NCI-H1694 treated with DMSO at 0.1 percent for 48 hours (cell line): ENCODE data around the gene EDNRA.

Experiments
- DNase-seq: peaks from one replicate; lab custom pipeline; 2025; lab: John Stamatoyannopoulos, UW

Gene EDNRA

GRCh38 chr4:147542229-147542990 is 61.5 kb downstream of the EDNRA start:
- DNase-seq = no peak

DNA sequence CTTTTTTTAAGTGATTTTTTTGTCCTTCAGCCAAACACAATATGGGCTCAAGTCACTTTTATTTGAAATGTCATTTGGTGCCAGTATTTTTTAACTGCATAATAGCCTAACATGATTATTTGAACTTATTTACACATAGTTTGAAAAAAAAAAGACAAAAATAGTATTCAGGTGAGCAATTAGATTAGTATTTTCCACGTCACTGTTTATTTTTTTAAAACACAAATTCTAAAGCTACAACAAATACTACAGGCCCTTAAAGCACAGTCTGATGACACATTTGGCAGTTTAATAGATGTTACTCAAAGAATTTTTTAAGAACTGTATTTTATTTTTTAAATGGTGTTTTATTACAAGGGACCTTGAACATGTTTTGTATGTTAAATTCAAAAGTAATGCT is 62.1 kb downstream of the EDNRA start:
- DNase-seq = no peak

DNA sequence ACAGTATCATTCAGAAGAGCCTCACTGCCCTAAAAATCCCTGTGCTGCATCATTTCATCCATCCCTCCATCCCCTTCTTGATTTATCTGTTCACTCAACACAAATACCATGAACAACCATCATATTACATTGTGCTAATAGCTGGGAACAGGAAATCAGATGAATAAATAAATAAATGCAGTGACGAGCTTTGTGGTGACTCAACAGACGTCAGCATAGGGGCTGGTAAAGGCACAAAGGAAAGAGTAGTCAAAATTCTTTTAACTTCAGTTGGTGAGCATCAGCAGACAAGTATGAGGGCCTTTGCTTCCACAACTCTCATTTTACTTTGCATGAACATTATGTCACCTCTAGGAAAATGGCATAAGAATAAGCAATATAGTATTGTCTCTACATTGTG is 65.5 kb downstream of the EDNRA start:
- no peak for DNase-seq

- DNase-seq = no peak
These were observed 66.6 kb downstream of the EDNRA start for GRCh38 chr4:147547314-147548056.

GRCh38 chr4:147548256-147548655 is 67.4 kb downstream of the EDNRA start:
- DNase-seq = no peak

GRCh38 chr4:147550626-147551246 is 69.8 kb downstream of the EDNRA start:
- DNase-seq = no peak

- DNase-seq = no peak
These were observed 79.7 kb downstream of the EDNRA start for GRCh38 chr4:147560625-147561024.

DNA sequence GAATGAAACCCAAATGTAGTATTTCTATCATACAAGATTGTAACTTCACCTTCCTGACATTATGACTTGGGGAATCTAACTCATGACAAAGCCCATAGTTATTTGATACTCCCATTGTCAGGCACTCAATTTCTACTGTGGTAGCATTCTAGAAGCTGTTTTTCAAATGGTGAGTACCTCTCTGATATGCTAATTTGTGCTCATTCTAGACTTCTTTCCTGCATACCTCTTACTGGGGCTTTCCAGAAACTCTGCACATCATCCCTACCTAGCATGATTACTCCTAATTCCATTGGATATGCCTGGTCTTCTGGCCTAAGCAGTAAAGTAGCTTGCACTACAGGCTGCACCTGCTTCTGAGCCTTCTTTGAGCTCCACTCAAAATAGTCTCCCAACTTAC is 85.9 kb downstream of the EDNRA start:
- no peak for DNase-seq

GRCh38 chr4:147567276-147567675 is 86.4 kb downstream of the EDNRA start:
- no peak for DNase-seq

- no peak for DNase-seq
These were observed 89.7 kb downstream of the EDNRA start for GRCh38 chr4:147570616-147571015.

GRCh38 chr4:147571036-147571770 is 90.3 kb downstream of the EDNRA start:
- DNase-seq = no peak

DNA sequence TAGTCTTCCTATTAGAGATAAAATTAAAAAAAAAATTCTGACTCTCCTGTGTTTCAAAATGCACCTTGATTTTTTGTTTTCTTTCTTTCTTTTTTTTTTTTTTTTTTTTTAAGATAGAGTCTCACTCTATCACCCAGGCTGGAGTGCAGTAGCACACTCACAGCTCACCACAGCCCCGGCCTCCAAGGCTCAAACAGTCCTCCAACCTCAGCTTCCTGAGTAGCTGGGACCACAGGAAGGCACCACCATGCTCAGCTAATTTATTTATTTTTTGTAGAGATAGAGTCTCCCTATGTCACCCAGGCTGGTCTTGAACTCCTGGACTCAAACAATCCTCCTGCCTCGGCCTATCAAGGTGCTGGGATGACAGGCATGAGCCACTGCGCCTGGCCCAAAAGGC is 95.2 kb downstream of the EDNRA start:
- no peak for DNase-seq

GRCh38 chr4:147578051-147578476 is 97.2 kb downstream of the EDNRA start:
- DNase-seq = no peak

- DNase-seq = no peak
These were observed 97.7 kb downstream of the EDNRA start for GRCh38 chr4:147578593-147578992.

DNA sequence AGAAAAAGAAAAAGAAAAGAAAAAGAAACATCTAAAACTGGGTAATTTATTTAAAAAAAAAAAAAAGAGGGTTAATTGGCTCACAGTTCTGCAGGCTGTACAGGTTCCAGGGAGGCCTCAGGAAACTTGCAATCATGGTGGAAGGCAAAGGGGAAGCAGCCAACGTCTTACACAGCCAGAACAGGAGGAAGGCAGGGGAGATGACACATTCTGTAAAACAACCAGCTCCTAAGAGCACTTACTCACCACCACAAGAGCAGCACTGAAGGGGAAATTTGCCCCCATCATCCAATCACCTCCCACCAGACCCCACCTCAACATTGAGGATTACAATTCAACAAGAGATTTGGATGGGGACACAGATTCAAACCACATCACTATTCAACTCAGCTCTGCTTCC is 99.5 kb downstream of the EDNRA start:
- no peak for DNase-seq

- DNase-seq = no peak
These were observed 100.9 kb downstream of the EDNRA start for GRCh38 chr4:147581606-147582350.

DNA sequence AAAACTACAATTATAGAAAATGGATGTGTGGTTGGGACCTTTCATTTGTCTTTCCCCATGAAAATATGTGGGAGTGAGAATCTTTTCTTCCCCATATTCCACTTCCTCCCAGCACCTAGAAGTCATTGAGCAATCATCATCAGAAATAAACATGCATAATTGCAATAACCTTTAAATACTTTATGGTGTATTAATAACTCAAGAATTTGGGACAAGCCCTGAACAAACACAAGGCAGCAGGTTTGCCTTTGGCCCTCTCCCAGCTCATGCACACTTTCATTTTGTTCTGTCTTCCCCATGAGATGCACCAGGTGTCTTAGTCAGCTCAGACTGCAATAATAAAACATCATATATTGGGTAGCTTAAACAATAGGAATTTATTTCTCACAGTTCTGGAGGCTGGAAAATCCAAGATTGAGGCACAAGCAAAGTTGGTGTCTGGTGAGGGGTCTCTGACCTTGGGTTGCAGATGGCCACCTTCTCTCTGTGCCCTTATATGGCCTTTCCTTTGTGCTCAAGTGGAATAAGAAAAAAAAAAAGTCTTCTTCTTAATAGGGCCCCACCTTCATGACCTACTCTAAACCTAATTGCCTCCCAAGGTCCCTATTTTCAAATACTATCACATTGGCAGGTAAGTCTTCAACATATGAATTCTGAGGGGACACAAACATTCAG is 101.6 kb downstream of the EDNRA start:
- DNase-seq = no peak

DNA sequence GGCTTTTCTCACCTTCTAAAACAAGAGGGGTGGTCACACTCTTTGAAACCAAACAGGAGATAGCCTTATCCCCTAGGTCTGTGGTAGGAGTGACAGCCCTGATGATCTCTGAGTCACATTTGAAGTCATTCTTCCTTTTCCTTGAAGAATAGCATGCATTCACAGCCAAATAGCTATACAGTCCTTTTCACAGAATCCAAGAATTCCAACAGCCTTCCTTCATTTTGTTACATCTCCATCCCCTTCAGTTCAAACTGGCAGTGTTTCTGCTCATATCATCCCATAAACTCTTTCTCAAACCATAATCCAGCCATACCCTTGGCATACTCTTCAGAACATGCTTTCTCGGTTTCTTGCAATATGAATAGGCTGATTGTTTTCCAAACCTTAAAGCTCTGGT is 103.0 kb downstream of the EDNRA start:
- DNase-seq = no peak

GRCh38 chr4:147586032-147586431 is 105.1 kb downstream of the EDNRA start:
- DNase-seq = no peak

- DNase-seq = no peak
These were observed 105.7 kb downstream of the EDNRA start for GRCh38 chr4:147586637-147587036.

DNA sequence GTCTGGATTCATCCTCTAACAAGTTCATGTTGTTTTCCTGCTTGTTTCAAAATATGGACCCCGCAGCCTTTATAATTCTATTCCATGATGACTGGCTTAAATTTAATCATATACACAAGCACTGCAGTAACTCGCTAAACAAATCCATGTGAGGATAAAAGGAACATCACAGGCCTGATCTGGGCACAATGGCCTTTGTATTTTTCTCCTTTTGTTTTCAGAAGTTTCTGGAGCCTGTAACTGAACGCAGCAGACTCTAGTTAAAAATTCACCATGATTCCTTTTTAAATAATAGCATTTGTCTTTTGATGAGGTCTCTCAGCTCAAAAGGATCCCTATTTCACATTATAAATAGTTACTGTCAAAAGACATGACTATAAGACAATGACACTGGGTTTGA is 106.1 kb downstream of the EDNRA start:
- DNase-seq = no peak
